ENCODE results near the gene PKD2L2. TPM values are rescaled to one million over a fixed set of nuclear protein-coding genes. Genes with fewer than 3 reads are reported as not detected.

Gene PKD2L2
- total RNA-seq, 1 donor from 2014 or later: not detected

GRCh38 chr5:137876101-137876500, 13.2 kb upstream of the PKD2L2 start:
- no peak for DNase-seq (ENCODE audit: low spot score)
- H3K27me3 Mint-ChIP-seq (ENCODE audit: low read depth): peaks cover 7% of the 10 kb centered on the region
- H3K9me3 Mint-ChIP-seq (ENCODE audit: low read depth): no peaks in the 10 kb centered on the region
- H3K4me3 Mint-ChIP-seq (ENCODE audit: unreplicated experiment): no peak overlapping the region
- H3K27ac Mint-ChIP-seq (ENCODE audit: unreplicated experiment): no peak overlapping the region
- TF ChIP-seq CTCF (IDR thresholded peaks at IDR 0.05): no peak
- no peaks in the 10 kb centered on the region for H3K36me3 Mint-ChIP-seq (ENCODE audit: low read depth)
- peaks cover 3% of the 10 kb centered on the region for H3K4me1 Mint-ChIP-seq (ENCODE audit: low read depth)

GRCh38 chr5:137880313-137880712, 8.9 kb upstream of the PKD2L2 start:
- H3K27ac Mint-ChIP-seq (ENCODE audit: unreplicated experiment): no peak overlapping the region
- H3K4me3 Mint-ChIP-seq (ENCODE audit: unreplicated experiment): no peak overlapping the region
- H3K4me1 Mint-ChIP-seq (ENCODE audit: low read depth): peaks cover 6% of the 10 kb centered on the region
- H3K36me3 Mint-ChIP-seq (ENCODE audit: low read depth): no peaks in the 10 kb centered on the region
- H3K9me3 Mint-ChIP-seq (ENCODE audit: low read depth): no peaks in the 10 kb centered on the region
- H3K27me3 Mint-ChIP-seq (ENCODE audit: low read depth): peaks cover 3% of the 10 kb centered on the region
- no peak for DNase-seq (ENCODE audit: low spot score)
- TF ChIP-seq CTCF (IDR thresholded peaks at IDR 0.05): no peak

GRCh38 chr5:137887831-137888230, 1.4 kb upstream of the PKD2L2 start:
- no peak for TF ChIP-seq CTCF (IDR thresholded peaks at IDR 0.05)
- no peak overlapping the region for H3K27ac Mint-ChIP-seq (ENCODE audit: unreplicated experiment)
- H3K36me3 Mint-ChIP-seq (ENCODE audit: low read depth): no peaks in the 10 kb centered on the region
- no peaks in the 10 kb centered on the region for H3K27me3 Mint-ChIP-seq (ENCODE audit: low read depth)
- H3K9me3 Mint-ChIP-seq (ENCODE audit: low read depth): no peaks in the 10 kb centered on the region
- H3K4me3 Mint-ChIP-seq (ENCODE audit: unreplicated experiment): no peak overlapping the region
- DNase-seq (ENCODE audit: low spot score): no peak
- peaks cover 7% of the 10 kb centered on the region for H3K4me1 Mint-ChIP-seq (ENCODE audit: low read depth)

GRCh38 chr5:137888466-137888862, 793 bp upstream of the PKD2L2 start:
- Mint-ChIP-seq H3K9me3 (ENCODE audit: low read depth) (no peaks in the 10 kb centered on the region), H3K4me1 (ENCODE audit: low read depth) (peaks cover 4% of the 10 kb centered on the region), H3K27me3 (ENCODE audit: low read depth) (no peaks in the 10 kb centered on the region), H3K27ac (ENCODE audit: unreplicated experiment) (no peak overlapping the region), H3K36me3 (ENCODE audit: low read depth) (no peaks in the 10 kb centered on the region), H3K4me3 (ENCODE audit: unreplicated experiment) (no peak overlapping the region)
- DNase-seq (ENCODE audit: low spot score): no peak
- TF ChIP-seq CTCF (IDR thresholded peaks at IDR 0.05): no peak

GRCh38 chr5:137890845-137891244, 1.6 kb downstream of the PKD2L2 start:
- H3K4me1 Mint-ChIP-seq (ENCODE audit: low read depth): peaks cover 4% of the 10 kb centered on the region
- H3K27me3 Mint-ChIP-seq (ENCODE audit: low read depth): no peaks in the 10 kb centered on the region
- H3K27ac Mint-ChIP-seq (ENCODE audit: unreplicated experiment): no peak overlapping the region
- TF ChIP-seq CTCF (IDR thresholded peaks at IDR 0.05): no peak
- H3K9me3 Mint-ChIP-seq (ENCODE audit: low read depth): no peaks in the 10 kb centered on the region
- no peak overlapping the region for H3K4me3 Mint-ChIP-seq (ENCODE audit: unreplicated experiment)
- DNase-seq (ENCODE audit: low spot score): no peak
- no peaks in the 10 kb centered on the region for H3K36me3 Mint-ChIP-seq (ENCODE audit: low read depth)
